GM12873 (cell line): ENCODE measurements around the gene ACIN1.

Experiments used
- TF ChIP-seq, protein P1 (sequence below): IDR thresholded peaks from 2 replicates; pipeline ENCODE4 v1.5.1; 2012; ENCODE audit warnings: low read depth, mild to moderate bottlenecking, moderate library complexity, low read length, control low read depth; ENCODE audit not compliant: insufficient read depth; ENCODE audit errors: missing control alignments

Gene ACIN1

GRCh38 chr14:23101986-23102625 is 7.2 kb upstream of the ACIN1 start:
- TF ChIP-seq, protein P1, sequence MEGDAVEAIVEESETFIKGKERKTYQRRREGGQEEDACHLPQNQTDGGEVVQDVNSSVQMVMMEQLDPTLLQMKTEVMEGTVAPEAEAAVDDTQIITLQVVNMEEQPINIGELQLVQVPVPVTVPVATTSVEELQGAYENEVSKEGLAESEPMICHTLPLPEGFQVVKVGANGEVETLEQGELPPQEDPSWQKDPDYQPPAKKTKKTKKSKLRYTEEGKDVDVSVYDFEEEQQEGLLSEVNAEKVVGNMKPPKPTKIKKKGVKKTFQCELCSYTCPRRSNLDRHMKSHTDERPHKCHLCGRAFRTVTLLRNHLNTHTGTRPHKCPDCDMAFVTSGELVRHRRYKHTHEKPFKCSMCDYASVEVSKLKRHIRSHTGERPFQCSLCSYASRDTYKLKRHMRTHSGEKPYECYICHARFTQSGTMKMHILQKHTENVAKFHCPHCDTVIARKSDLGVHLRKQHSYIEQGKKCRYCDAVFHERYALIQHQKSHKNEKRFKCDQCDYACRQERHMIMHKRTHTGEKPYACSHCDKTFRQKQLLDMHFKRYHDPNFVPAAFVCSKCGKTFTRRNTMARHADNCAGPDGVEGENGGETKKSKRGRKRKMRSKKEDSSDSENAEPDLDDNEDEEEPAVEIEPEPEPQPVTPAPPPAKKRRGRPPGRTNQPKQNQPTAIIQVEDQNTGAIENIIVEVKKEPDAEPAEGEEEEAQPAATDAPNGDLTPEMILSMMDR: no peak

GRCh38 chr14:23101213-23101970 is 6.5 kb upstream of the ACIN1 start:
- TF ChIP-seq, protein P1: no peak

DNA sequence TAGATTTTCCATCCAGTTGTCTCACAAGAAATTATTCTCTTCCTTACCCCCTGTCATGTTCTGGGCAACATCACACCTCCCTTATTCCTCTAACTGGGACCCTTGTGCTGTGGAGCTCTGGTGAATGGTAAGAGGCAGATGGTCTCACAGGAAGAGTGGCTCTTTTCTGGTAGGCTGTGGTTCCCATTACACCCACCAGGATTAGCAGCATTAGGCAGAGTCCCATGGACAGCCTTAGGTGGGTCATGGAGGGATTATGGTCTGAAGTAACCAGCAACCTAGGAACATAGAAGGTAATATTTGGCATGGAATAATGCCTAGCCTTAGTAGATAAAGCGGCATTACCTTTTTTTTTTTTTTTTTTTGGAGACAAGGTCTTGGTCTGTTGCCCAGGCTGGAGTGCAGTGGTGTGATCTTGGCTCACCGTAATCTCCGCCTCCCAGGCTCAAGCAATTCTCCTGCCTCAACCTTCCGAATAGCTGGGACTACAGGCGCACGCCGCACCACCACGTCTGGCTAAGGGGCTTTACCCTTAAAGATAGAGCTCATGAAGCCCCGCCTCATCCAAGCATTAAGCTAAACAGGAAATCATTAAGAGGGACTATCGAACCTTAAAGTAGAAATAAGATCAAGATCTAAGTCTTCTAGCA is 4.4 kb upstream of the ACIN1 start:
- TF ChIP-seq, protein P1: no peak

DNA sequence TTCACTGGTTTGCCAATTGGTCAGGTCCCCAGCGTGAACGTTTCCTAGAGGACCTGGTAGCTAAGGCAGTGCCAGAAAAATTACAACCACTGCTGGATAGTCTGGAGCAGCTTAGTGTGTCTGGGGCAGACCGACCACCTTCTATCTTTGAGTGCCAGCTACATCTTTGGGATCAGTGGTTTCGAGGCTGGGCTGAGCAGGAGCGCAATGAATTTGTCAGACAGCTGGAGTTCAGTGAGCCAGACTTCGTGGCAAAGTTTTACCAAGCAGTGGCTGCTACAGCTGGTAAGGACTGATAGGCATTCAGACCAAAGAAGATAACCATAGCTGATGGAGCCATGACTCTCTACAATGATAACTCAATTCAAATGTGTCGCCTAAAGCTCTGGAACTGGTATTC is 2.9 kb upstream of the ACIN1 start:
- TF ChIP-seq, protein P1: no peak

- TF ChIP-seq, protein P1: no peak
Measured at GRCh38 chr14:23095196-23096108, 516 bp upstream of the ACIN1 start, which contains the start of gene C14orf119. TSS of gene C14orf119 (plus strand) at chr14:23095505. CDS start at chr14:23097659, 2,154 bp downstream.

GRCh38 chr14:23093991-23094665 is 808 bp downstream of the ACIN1 start:
- TF ChIP-seq, protein P1: peak; percentile 44
